ENCODE data around the gene CBX4. TPM values are rescaled to one million over a fixed set of nuclear protein-coding genes. Genes with fewer than 3 reads are reported as not detected.
A peak's percentile ranks its signal among the peaks of the same experiment; 100 is the strongest.

CBX4 gene
- total RNA-seq, 6 experiments from 2014 or later, result 8.9 to 21.9 (median 15.1) TPM

DNA sequence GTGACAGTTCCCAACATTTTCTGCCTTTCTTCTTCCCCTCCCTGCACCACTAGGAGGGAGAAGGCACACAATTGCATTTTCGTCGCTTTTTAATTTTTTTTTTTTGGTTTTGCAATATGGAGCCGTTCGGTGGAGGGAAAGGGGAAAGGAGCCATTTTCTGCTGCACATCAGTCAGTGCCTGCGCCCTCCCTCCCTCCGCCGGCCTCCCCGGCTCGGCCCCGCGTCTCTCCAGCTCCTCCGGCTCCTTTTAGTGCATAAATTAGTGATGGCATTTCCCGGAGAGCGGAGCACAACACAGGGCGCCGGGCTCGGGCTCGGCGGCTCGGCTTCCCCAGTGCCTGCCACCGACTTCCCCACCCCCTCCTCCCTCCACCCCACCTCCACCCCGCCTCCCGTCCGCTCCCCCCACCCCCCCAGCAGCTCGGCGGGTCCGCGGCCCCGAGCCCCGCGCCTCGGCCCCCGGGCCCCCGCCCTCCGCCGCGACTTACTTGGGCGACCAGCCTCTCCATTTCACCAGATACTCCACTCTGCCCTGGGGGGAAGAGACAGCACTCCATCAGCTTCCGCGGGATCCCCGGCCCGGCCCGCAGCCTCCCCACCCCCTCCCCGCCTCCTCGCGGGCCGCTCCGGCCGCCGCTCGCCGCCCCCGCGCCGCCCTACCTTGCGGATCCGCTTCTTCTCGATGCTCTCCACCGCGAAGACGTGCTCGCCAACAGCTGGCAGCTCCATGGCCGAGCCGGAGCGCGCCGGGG lies 542 bp downstream of the CBX4 start:
- peak; percentile 56 to 72 (median 71) for DNase-seq
- H3K27ac ChIP-seq, result peak overlapping the region; percentile 84 to 99 (median 92)
- no peaks in the 10 kb centered on the region for H3K9me3 ChIP-seq
- ATAC-seq, result peak in 3 of 4 donors; percentile 0 to 3 (median 1)
- WGBS (ENCODE audit: insufficient coverage, low coverage, low lambda C conversion rate, missing lambda C conversion rate), result 0% methylated on average over 19 of the region's 67 CpGs
- peaks cover 0 to 8% of the 10 kb centered on the region in 2 donors for H3K27me3 ChIP-seq
- intact Hi-C loops (cut with DNase I), result no loop called here
- H3K36me3 ChIP-seq, result peaks cover 0 to 13% (median 6%) of the 10 kb centered on the region in 4 donors
- no peak for TF ChIP-seq POLR2A (IDR thresholded peaks at IDR 0.05)
- TF ChIP-seq, protein P1, sequence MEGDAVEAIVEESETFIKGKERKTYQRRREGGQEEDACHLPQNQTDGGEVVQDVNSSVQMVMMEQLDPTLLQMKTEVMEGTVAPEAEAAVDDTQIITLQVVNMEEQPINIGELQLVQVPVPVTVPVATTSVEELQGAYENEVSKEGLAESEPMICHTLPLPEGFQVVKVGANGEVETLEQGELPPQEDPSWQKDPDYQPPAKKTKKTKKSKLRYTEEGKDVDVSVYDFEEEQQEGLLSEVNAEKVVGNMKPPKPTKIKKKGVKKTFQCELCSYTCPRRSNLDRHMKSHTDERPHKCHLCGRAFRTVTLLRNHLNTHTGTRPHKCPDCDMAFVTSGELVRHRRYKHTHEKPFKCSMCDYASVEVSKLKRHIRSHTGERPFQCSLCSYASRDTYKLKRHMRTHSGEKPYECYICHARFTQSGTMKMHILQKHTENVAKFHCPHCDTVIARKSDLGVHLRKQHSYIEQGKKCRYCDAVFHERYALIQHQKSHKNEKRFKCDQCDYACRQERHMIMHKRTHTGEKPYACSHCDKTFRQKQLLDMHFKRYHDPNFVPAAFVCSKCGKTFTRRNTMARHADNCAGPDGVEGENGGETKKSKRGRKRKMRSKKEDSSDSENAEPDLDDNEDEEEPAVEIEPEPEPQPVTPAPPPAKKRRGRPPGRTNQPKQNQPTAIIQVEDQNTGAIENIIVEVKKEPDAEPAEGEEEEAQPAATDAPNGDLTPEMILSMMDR (IDR thresholded peaks at IDR 0.05), result peak in 1 of 4 donors; percentile 4
- H3K4me3 ChIP-seq, result peak overlapping the region; percentile 68 to 71 (median 68)
- H3K4me1 ChIP-seq, result peaks cover 0 to 58% (median 13%) of the 10 kb centered on the region in 4 donors

DNA sequence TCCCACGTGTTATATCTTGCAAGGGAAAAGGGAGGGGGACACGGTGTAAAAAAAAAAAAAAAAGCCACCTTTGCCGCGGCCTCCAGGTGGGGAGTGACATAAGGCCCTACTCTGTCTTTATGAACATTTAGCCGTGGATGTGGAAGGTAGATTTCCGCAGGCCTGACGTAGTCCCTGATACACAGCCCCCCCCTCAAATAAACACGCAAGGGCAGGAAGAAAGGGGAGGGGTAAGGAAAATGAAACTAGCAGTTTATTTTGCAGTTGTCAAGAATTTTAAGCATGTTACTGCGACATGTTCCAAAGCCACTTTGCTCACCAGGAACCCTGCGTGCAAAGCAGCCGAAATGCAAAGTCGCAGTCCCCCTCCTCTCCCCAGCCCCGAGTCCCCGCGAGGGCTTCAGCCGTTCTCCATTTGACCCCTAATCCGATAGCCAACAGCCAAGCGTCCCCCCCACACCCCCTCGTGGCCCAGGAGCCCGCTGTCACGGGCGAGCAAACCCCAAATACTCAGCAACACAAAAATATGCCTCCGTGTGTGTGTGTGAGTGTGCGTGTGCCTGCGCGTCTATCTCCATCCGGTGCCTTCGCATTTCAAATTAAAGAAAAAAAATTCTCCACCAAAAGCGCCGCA lies 1.2 kb downstream of the CBX4 start:
- Histone ChIP-seq H3K4me1 (peaks cover 0 to 58% (median 15%) of the 10 kb centered on the region in 4 donors), H3K27me3 (peaks cover 0 to 8% of the 10 kb centered on the region in 2 donors), H3K4me3 (peak overlapping the region; percentile 68 to 71 (median 68)), H3K27ac (peak overlapping the region; percentile 84 to 99 (median 92)), H3K36me3 (peaks cover 0 to 15% (median 6%) of the 10 kb centered on the region in 4 donors), H3K9me3 (no peaks in the 10 kb centered on the region)
- DNase-seq, result peak in 2 of 3 donors; percentile 31 to 61
- ATAC-seq, result no peak
- TF ChIP-seq, protein P1 (IDR thresholded peaks at IDR 0.05), result no peak
- TF ChIP-seq POLR2A (IDR thresholded peaks at IDR 0.05), result no peak
- intact Hi-C loops (cut with DNase I), result no loop called here
- 1% methylated on average over 20 of the region's 30 CpGs for WGBS (ENCODE audit: insufficient coverage, low coverage, low lambda C conversion rate, missing lambda C conversion rate)

DNA sequence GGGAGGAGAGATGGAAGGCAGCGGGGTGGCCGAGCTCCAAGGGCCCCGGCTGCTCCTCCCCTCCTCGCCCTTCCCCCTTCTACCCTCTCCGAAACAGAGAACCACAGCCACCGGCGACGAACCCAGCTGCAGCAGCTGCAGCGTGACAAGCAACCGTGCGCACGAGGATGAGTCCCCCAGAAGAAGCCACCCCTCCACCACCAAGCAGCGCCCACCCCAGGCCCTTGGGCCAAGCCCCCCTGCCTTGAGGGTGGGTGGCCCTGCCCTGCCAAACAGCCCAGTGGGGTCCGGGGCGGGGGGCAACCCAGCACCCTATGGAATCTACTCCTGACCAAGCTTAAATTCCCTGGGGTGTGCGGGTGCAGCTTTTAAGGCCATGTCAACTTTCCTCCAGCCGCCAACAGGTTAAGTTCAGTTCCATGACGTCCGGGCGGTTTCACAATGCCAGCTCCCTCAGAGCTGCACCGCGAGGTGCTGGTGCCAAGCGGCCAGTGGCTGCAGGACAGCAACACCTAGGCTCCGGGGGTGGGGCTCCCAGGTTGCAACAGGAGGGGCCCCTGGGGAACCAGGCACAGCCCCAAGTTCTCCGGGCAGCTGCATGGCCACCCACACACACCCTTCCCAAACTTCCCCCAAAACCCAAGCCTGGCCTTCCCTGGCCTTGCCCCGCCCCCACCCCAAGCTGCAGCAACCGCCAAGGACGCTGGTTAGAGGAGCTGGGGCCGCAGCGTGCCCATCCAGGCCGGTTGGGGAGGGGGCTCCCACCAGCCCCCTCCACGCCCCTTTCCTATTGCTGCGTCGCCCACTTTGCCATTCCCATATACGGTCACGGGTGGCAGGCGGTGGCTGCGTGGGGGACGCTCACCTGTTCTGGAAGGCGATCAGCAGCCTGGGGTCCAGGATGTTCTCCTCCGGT lies 2.0 kb downstream of the CBX4 start:
- H3K27me3 ChIP-seq, result peaks cover 0 to under 1% of the 10 kb centered on the region in 2 donors
- ATAC-seq, result peak; percentile 46 to 61 (median 54)
- peak overlapping the region; percentile 68 to 71 (median 68) for H3K4me3 ChIP-seq
- no peaks in the 10 kb centered on the region for H3K9me3 ChIP-seq
- peaks cover 0 to 15% (median 6%) of the 10 kb centered on the region in 4 donors for H3K36me3 ChIP-seq
- H3K27ac ChIP-seq, result peak overlapping the region in 2 of 3 donors; percentile 84 to 99
- TF ChIP-seq, protein P1 (IDR thresholded peaks at IDR 0.05), result peak; percentile 14 to 40 (median 18)
- peak; percentile 51 for TF ChIP-seq POLR2A (IDR thresholded peaks at IDR 0.05)
- intact Hi-C loops (cut with DNase I), result no loop called here
- H3K4me1 ChIP-seq, result peaks cover 0 to 57% (median 17%) of the 10 kb centered on the region in 4 donors
- 4% methylated on average over 8 of the region's 41 CpGs for WGBS (ENCODE audit: insufficient coverage, low coverage, low lambda C conversion rate, missing lambda C conversion rate)
- peak; percentile 92 to 96 (median 96) for DNase-seq

DNA sequence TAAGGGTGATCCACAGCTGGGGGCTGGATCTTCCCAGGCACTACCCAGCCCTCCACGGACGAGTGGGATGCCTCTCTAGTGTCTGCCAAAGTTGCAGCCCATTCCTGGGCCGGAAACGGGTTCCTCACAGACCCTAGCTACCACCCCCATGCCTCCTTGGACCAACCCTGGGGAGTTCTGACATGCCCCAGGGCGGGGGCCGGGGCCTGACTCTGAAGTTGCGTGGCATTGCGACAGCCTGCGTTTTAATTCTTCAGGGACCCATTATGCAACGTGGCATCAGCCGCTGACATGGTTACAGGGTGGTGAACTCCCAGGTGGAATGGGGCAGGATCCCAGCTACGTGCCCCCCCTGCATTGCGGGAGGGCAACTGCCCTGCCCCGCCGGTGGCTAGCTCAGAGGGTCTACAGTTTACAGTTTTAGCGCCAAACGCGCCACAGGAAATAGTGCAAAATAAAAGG lies 2.7 kb downstream of the CBX4 start:
- peak; percentile 1 to 28 (median 4) for ATAC-seq
- H3K4me1 ChIP-seq, result peaks cover 0 to 52% (median 19%) of the 10 kb centered on the region in 4 donors
- peaks cover 0 to 15% (median 6%) of the 10 kb centered on the region in 4 donors for H3K36me3 ChIP-seq
- peak overlapping the region; percentile 68 to 71 (median 68) for H3K4me3 ChIP-seq
- DNase-seq, result peak; percentile 70 to 91 (median 90)
- no peaks in the 10 kb centered on the region for H3K9me3 ChIP-seq
- intact Hi-C loops (cut with DNase I), result no loop called here
- no peaks in the 10 kb centered on the region for H3K27me3 ChIP-seq
- TF ChIP-seq POLR2A (IDR thresholded peaks at IDR 0.05), result peak; percentile 14
- TF ChIP-seq, protein P1 (IDR thresholded peaks at IDR 0.05), result no peak
- 32% methylated on average over 8 of the region's 18 CpGs for WGBS (ENCODE audit: insufficient coverage, low coverage, low lambda C conversion rate, missing lambda C conversion rate)
- H3K27ac ChIP-seq, result peak overlapping the region in 2 of 3 donors; percentile 84 to 99

Measured in right lobe of liver (tissue), 6 donors.